Neutrophil (primary cell): Measurements from ENCODE around the gene B3GAT2.

ENCODE experiments used
- H3K27ac ChIP-seq: fragments of 200-600 bp; sonication (generic); 2 replicates; pipeline ENCODE4 v1.5.1; 2016; ENCODE audit warnings: mild to moderate bottlenecking, moderate library complexity
- H3K27me3 ChIP-seq: fragments of 200-600 bp; sonication (generic); 2 replicates; pipeline ENCODE4 v1.6.0; 2016; ENCODE audit warnings: mild to moderate bottlenecking
- H3K36me3 ChIP-seq: fragments of 200-600 bp; sonication (generic); 2 replicates; pipeline ENCODE4 v1.5.1; 2017
- H3K4me1 ChIP-seq, 2 experiments: fragments of 200-600 bp in 1 of 2; sonication (generic) in 1 of 2; 1 replicate in 1 of 2; 2 replicates in 1 of 2; pipeline versions ENCODE4 v1.5.1 to v1.6.1; 2013 to 2016; ENCODE audit warnings: low read depth in 1 of 2, low read length in 1 of 2, mild to moderate bottlenecking in 1 of 2, moderate library complexity in 1 of 2; ENCODE audit not compliant: control insufficient read depth in 1 of 2, insufficient read depth in 1 of 2
- H3K4me3 ChIP-seq, 2 experiments: fragments of 200-600 bp in 1 of 2; sonication (generic) in 1 of 2; 1 replicate in 1 of 2; 2 replicates in 1 of 2; pipeline ENCODE4 v1.5.1; 2013 to 2016; ENCODE audit warnings: low read depth in 1 of 2, low read length in 1 of 2, mild to moderate bottlenecking in 1 of 2, moderate library complexity in 1 of 2
- H3K9me3 ChIP-seq: fragments of 200-600 bp; sonication (generic); 2 replicates; pipeline ENCODE4 v1.5.1; 2016
- CTCF ChIP-seq: fragments of 200-600 bp; sonication (generic); IDR thresholded peaks from 2 replicates; pipeline ENCODE4 v1.5.1; 2016; ENCODE audit warnings: antibody characterized with exemption

The B3GAT2 gene

GRCh38 chr6:70884074-70884983 lies 72.5 kb downstream of the B3GAT2 start:
- TF ChIP-seq CTCF: peak; percentile 58
- peaks cover 9% of the 10 kb centered on the region for H3K27me3 ChIP-seq
- H3K4me1 ChIP-seq: no peaks in the 10 kb centered on the region
- no peaks in the 10 kb centered on the region for H3K9me3 ChIP-seq
- H3K4me3 ChIP-seq: no peak overlapping the region
- no peak overlapping the region for H3K27ac ChIP-seq
- H3K36me3 ChIP-seq: no peaks in the 10 kb centered on the region

- H3K9me3 ChIP-seq: no peaks in the 10 kb centered on the region
- no peaks in the 10 kb centered on the region for H3K4me1 ChIP-seq
- H3K27ac ChIP-seq: no peak overlapping the region
- no peak overlapping the region for H3K4me3 ChIP-seq
- no peak for TF ChIP-seq CTCF
- no peaks in the 10 kb centered on the region for H3K36me3 ChIP-seq
- peaks cover 10% of the 10 kb centered on the region for H3K27me3 ChIP-seq
These were observed 77.4 kb downstream of the B3GAT2 start for GRCh38 chr6:70879496-70879895.

- H3K27me3 ChIP-seq: peaks cover under 1% of the 10 kb centered on the region
- no peak overlapping the region for H3K4me3 ChIP-seq
- H3K27ac ChIP-seq: no peak overlapping the region
- H3K36me3 ChIP-seq: no peaks in the 10 kb centered on the region
- TF ChIP-seq CTCF: no peak
- no peaks in the 10 kb centered on the region for H3K4me1 ChIP-seq
- H3K9me3 ChIP-seq: no peaks in the 10 kb centered on the region
These were observed 82.5 kb downstream of the B3GAT2 start for GRCh38 chr6:70874181-70874913.

GRCh38 chr6:70872469-70872868 lies 84.4 kb downstream of the B3GAT2 start:
- Histone ChIP-seq H3K4me1 (no peaks in the 10 kb centered on the region), H3K36me3 (no peaks in the 10 kb centered on the region), H3K27ac (no peak overlapping the region), H3K9me3 (no peaks in the 10 kb centered on the region), H3K4me3 (no peak overlapping the region), H3K27me3 (no peaks in the 10 kb centered on the region)
- TF ChIP-seq CTCF: no peak

- Histone ChIP-seq H3K27ac (no peak overlapping the region), H3K9me3 (no peaks in the 10 kb centered on the region), H3K4me3 (no peak overlapping the region), H3K27me3 (no peaks in the 10 kb centered on the region), H3K4me1 (no peaks in the 10 kb centered on the region), H3K36me3 (peaks cover 25% of the 10 kb centered on the region)
- TF ChIP-seq CTCF: no peak
These were observed 92.5 kb downstream of the B3GAT2 start for GRCh38 chr6:70864401-70864800.
